Measurements from ENCODE around the gene TP53BP1.
A peak's percentile ranks its signal among the peaks of the same experiment; 100 is the strongest.

TP53BP1 gene

DNA sequence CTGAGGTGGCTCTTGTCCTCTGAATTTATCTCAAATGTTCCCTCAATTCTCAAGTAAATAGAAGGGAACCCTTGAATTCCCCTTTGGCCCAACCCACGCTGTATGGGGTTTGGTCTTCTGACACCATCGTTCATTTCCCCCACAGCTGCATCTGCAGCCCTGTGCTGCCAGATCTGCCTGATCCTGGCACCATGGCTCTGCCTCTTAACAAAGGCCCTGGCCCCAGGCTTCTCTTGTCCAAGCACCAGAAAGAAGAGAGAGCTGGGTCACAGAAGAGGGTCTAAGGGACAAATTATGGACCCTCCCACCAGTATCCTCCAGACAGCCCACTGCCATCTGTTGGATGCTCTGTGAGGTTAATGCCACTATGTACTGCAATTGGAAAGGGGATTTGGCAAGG is 26.2 kb upstream of the TP53BP1 start:
- no peak for ATAC-seq

DNA sequence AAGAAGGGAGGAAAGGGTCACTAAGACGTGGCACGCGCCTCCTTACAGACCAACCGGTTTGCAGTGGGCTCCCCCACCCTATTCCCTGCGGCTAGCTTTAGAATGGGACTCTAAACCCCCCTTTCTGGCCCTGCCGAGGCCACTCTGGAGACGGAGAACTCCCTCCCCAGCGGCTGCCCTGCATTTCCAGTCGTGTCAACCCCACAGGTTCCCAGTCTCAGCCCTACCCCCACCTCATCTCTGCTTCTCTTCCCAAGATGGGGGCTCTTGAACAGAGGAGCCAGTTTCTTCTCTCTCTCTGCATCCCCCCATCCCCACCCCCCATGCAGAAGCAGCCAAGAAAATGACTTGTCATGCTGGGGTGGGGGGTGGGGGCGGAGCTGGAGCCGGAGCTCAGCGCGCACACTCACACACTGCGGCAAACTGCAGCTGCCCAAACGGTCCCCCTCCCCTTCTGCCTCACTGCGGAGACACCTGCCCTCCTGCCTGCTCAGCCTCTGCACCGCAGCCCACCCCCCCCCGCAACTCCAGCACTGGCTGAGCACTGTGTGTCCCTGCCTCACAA is 25.3 kb upstream of the TP53BP1 start:
- ATAC-seq: peak; percentile 31 to 49

DNA sequence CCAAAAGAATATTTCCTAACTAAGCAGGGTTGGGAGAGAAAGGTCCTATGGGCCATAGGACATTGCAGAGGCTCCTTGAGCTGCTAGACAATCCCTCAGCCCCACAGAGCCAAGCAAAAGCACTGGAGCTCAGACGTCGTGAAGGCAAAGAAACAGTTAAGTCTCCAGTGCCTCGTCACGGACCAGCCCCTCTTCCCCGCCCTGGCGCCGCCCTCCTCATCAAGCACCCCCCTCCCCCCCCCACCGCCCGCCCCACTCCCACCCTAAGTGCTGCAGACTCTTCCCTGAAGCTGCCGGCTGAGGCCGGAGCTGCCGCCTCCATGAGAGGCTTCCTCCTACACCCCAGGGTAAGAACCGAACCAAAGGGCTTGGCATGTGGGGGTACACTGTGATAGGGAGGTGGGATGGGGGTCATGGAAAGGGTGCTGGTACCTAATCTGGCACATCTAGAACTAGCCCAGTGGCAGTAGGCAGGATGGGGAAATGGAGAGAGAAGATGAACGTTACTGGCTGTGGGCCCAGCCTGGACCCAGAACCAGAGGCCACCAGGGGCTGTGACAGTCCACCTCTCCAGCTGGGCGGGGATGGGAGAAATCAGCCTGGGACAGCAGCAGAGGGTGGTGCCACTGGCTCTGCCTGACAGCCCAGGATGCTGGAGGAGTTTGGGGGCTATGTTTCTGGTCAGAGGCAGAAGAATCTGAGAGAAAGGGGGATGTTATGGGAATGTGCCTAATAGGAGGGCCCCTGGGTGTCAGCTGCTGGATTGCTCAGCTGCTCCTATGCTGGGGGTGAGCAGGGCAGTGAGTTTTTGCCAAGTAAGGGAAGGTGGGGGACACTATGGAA is 24.6 kb upstream of the TP53BP1 start, which contains the start of gene MAP1A:
TSS of gene MAP1A (plus strand) at position 255 of the 843 bp plus-strand sequence. CDS start 3,866 bp downstream, outside the sequence.
- no peak for ATAC-seq

DNA sequence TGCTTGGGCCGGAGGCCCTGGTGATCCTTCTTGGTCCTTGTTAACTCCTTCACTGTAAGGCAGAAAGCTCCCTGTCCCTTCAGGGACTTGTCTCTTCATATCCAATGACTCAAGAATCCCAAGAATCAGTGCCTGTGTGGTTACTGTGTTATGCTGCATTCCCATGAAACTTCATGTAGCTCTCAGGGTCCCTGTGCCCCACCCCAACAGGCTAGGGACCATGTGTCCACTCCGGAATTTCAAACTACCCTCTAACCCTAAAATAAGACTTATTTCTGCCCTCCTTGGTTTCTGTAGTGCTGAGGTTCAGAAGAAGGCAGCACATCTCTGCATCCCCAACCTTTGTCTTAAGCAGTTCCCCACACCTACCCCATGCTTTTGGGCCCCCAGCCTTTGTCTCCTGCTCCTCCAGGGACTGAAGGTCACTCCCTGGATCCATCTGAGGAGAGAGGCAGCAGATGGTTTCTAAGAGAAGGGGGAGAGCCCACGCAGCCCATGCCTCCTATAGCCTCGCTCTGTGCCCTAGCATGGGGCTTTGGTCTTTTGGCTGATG is 23.9 kb upstream of the TP53BP1 start:
- ATAC-seq: no peak

DNA sequence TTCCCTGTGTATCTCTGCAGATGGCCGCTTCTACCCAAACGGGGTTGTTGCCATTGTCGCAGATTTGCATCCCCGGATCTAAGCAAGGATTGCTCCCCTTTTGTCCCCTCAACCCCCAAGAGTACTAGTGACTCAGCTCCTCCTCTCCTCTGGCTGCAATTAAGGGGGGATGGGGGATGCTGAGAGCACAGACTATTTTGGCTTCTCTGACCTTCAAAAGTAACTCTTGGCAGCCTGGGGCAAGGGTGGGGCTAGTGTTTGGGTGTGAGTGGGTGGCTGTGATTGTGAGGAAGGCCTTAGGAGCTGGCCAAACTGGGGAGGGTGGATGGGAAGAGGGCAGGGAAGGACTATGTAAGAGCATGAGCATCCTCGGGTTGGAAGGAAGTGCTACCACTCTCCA is 23.2 kb upstream of the TP53BP1 start:
- ATAC-seq: no peak

- ATAC-seq: no peak
These were observed 22.8 kb upstream of the TP53BP1 start for GRCh38 chr15:43515741-43516140.

GRCh38 chr15:43514241-43515057 is 21.5 kb upstream of the TP53BP1 start:
- no peak for ATAC-seq

DNA sequence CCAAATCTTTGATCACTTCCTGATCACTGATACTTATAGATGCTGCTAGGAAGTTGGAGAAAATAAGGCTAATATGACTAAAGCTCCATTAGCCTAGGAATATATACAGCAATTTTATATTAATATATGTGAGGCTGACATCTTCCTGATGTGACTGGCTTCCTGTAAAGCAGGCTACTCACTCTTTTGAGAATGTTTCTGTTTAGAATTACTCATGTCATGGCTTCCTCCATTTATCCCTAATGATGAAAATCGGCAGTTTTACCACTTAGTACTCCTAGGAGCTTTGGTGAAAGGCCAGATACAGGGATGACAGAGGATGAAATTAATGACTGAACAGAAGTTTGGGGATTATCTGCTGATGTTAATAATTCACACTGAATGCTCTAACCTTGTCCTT is 20.6 kb upstream of the TP53BP1 start:
- ATAC-seq: no peak

DNA sequence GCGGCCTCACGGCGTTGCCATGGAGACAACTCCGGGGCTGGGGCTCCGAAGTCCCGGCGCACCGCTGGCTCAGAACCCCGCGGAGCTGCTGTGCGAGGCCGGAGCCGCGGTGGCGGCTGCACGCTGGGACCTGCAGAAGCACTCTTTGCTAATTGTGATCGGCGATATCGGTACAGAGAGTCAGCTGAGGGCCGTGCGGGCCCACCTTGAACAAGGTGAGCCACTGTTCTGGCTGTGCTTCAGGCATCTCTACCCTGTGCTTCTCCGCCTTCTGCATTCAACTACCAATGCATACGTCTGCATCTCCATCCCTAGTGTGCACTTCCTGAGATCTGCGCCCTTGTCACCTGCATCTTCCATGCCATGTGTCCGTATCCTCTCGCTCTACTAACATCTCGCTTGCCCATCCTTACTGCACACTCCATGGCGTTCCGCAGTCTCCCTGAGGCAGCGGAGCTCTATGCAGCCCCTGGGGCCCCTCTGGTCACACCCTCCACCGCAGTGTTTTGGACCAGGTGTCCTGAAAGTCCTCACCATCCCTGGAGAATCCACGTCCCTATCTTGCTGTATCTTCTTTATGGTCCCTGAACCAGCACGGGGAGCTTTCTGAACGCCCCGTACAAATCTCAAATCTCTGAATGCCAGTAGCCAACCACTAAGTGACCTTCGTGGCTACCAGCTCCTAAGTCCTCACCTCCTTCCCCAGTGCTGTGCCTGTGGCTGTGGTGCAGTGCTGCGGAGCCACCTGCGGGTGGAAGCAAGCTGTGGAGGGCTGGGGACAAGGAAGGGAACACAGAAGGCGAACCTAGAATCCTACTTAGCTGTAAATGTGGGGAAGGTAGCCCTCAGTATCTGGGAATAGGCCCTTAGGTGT is 18.3 kb upstream of the TP53BP1 start:
- ATAC-seq: no peak

GRCh38 chr15:43510200-43511011 is 17.4 kb upstream of the TP53BP1 start:
- ATAC-seq: peak; percentile 97

GRCh38 chr15:43509660-43510199 is 16.8 kb upstream of the TP53BP1 start:
- ATAC-seq: no peak

GRCh38 chr15:43508991-43509659 is 16.2 kb upstream of the TP53BP1 start:
- ATAC-seq: no peak

GRCh38 chr15:43508421-43508820 is 15.5 kb upstream of the TP53BP1 start:
- no peak for ATAC-seq

DNA sequence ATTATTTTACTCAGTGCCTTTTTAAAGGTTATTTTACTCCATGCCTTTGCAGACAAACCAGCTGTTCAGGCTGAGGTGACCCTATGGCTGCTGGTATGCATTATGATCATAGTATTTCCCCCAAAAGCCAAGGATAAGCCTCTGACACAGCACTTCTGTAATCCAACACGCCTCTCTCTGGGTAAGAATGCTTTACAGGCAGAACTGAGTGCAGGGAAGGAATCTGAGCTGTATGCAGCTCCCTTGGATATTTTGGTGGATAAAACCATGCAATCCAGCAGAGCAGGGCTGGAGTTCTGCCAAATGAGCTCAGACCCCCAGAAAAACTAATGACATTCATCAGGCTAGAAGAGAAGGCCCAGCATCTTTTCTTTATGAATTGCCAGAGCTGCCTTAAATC is 12.8 kb upstream of the TP53BP1 start:
- no peak for ATAC-seq

DNA sequence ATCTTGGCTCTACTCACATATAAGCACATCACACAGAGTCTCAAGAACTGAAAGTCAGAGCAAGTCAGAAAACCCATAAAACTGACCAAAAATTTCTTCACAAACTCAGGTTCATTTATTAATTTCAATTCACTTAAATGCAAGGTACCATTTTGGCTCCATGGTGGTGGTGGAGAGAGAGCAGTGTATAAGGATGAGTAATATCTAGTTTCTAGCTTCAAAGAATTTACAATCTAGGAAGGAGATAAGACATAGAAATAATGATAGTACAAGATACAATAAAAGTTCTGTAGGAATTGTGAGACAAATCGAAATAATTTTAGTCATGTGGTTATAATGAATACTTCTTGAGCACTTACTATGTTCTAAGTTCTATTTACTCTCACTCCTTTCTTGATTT is 6.7 kb upstream of the TP53BP1 start:
- peak in 1 of 2 donors; percentile 24 for ATAC-seq

- ATAC-seq: no peak
These were observed 6.0 kb upstream of the TP53BP1 start for GRCh38 chr15:43498990-43499389.

GRCh38 chr15:43493703-43494472 is 932 bp upstream of the TP53BP1 start:
- ATAC-seq: no peak

GRCh38 chr15:43492266-43492665 is 690 bp downstream of the TP53BP1 start:
- no peak for ATAC-seq

- ATAC-seq: no peak
These were observed 3.8 kb downstream of the TP53BP1 start for GRCh38 chr15:43489191-43489590.

DNA sequence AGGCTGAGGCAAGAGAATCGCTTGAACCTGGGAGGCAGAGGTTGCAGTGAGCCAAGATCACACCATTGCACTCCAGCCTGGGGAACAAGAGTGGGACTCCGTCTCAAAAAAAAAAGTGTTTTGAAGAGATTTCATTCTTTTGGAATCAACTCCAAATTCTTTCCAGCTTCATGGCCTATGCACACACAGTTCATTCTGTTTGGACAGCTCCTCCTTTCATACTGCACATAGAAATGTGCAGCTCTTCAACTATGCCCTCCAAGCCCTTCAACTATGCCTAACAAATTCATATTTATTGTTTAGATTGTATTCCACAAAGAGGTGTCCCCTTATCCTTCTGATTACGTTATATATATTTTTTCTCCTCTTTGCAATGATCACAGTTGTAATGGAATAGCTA is 4.2 kb downstream of the TP53BP1 start:
- ATAC-seq: no peak

Data from activated CD4-positive, CD25-positive, alpha-beta regulatory T cell treated with anti-CD3 and anti-CD28 coated beads, Interleukin-2, amount 50 U/mL, for 24 hours (primary cell).